ENCODE measurements around the gene EXOC7.
A peak's percentile ranks its signal among the peaks of the same experiment; 100 is the strongest.

The EXOC7 gene

DNA sequence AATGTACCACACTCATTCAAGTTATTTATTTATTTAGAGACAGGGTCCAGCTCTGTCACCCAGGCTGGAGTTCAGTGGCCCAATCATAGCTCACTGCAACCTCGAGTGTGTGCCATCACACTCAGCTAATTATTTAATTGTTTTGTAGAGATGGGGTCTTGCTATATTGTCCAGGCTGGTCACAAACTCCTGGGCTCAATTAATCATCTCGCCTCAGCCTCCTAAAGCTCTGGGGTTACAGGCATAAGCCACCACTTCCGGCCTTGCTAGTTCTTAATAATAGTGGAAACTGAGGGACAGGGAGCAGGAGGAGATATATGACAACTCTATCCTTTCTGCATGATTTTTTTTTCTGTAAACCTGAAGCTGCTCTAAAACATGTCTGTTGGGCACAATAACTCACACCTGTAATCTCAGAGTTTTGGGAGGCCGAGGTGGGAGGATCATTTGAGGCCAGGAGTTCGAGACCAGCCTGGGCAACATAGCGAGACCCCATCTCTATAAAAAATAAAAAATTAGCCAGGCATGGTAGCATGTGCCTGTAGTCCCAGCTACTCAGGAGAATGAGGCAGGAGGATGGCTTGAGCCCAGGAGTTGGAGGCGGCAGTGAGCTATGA is 11.7 kb upstream of the EXOC7 start:
- no peak overlapping the region for H3K4me3 ChIP-seq (replicated peaks in 1 of 2; ENCODE audit: low read depth in 2 of 2, low read length in 2 of 2)
- DNase-seq (ENCODE audit: low read depth in 2 of 2) = no peak
- TF ChIP-seq CTCF (IDR thresholded peaks at IDR 0.05; ENCODE audit: low read depth, low read length) = no peak

DNA sequence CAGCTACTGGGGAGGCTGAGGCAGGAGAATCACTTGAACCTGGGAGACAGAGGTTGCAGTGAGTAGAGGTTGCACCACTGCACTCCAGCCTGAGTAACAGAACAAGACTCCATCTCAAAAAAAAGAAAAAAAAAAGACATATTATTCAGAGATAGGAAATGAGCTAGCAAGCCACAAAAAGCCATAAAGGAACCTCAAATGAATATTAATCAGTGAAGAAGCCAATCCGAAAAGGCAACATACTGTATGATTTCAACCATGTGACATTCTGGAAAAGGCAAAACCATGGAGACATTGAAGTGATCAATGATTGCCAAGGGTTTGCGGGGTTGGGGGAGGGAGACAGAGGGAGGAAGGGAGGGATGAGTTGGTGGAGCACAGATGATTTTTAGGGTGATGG is 8.4 kb upstream of the EXOC7 start:
- DNase-seq (ENCODE audit: low read depth in 2 of 2) = no peak
- no peak overlapping the region for H3K4me3 ChIP-seq (replicated peaks in 1 of 2; ENCODE audit: low read depth in 2 of 2, low read length in 2 of 2)
- no peak for TF ChIP-seq CTCF (IDR thresholded peaks at IDR 0.05; ENCODE audit: low read depth, low read length)

DNA sequence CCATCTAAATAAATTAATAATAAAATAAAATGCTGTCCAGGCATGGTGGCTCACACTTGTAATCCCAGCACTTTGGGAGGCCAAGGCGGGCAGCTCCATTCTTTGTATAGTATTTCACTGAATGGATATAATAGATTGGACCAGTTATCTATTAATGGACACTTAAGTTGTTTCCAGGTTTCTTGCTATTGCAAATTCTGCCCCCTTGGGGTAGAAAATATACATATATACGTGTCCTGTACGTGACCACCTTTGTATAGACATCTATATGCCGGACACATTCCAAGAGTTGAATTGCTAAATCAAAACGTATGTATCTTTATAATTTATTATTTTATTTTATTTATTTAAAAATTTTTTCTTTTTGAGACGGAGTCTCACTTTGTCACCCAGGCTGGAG is 3.9 kb upstream of the EXOC7 start:
- H3K4me3 ChIP-seq (replicated peaks in 1 of 2; ENCODE audit: low read depth in 2 of 2, low read length in 2 of 2) = no peak overlapping the region
- DNase-seq (ENCODE audit: low read depth in 2 of 2) = peak; percentile 14 to 16
- peak; percentile 23 for TF ChIP-seq CTCF (IDR thresholded peaks at IDR 0.05; ENCODE audit: low read depth, low read length)

DNA sequence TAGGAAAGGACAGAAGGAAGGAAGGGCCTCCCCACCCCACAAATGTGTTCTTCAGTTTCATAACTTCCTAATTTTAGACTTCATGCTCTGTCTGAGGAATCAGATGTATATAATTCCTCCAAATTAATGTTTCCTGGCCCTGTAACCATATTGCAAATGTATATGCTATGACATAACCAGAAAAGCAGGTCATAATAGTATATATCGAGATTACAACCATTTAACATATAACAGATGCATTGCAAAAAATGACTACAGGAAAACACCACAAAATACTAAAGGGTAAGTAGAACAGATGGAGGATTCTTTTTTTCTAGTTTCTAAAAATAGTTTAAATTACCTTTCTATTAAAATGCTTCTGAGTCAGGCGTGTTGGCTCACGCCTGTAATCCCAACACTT is 3.1 kb upstream of the EXOC7 start:
- no peak for DNase-seq (ENCODE audit: low read depth in 2 of 2)
- H3K4me3 ChIP-seq (replicated peaks in 1 of 2; ENCODE audit: low read depth in 2 of 2, low read length in 2 of 2) = no peak overlapping the region
- no peak for TF ChIP-seq CTCF (IDR thresholded peaks at IDR 0.05; ENCODE audit: low read depth, low read length)

DNA sequence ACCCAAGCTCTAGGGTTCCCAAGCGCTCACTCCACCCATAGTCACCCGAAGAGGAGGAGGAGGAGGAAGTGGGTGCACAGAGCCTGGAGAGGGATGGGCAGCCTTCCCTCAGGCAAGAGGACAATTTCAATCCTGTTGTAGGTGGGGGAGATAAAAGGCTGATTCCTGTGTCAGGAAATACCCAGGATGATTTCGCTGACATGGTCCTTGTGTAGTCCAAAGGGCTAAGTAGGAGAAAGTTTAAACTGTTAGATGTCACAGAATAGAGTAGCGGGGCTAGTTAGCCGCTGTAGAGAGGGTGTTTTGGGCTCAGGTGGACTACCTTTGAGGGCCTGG is 1.3 kb upstream of the EXOC7 start:
- H3K4me3 ChIP-seq (replicated peaks in 1 of 2; ENCODE audit: low read depth in 2 of 2, low read length in 2 of 2) = no peak overlapping the region
- no peak for DNase-seq (ENCODE audit: low read depth in 2 of 2)

GRCh38 chr17:76104140-76104895 is 731 bp upstream of the EXOC7 start:
- no peak for DNase-seq (ENCODE audit: low read depth in 2 of 2)
- TF ChIP-seq CTCF (IDR thresholded peaks at IDR 0.05; ENCODE audit: low read depth, low read length) = no peak
- H3K4me3 ChIP-seq (replicated peaks in 1 of 2; ENCODE audit: low read depth in 2 of 2, low read length in 2 of 2) = peak overlapping the region; percentile 73 to 83

More for the DNA sequence above, 1.3 kb upstream of the EXOC7 start:
- TF ChIP-seq CTCF (IDR thresholded peaks at IDR 0.05; ENCODE audit: low read depth, low read length) = no peak

- no peak for TF ChIP-seq CTCF (IDR thresholded peaks at IDR 0.05; ENCODE audit: low read depth, low read length)
- DNase-seq (ENCODE audit: low read depth in 2 of 2) = no peak
- H3K4me3 ChIP-seq (replicated peaks in 1 of 2; ENCODE audit: low read depth in 2 of 2, low read length in 2 of 2) = peak overlapping the region; percentile 73 to 83
Measured at GRCh38 chr17:76102944-76103273, 678 bp downstream of the EXOC7 start.

Data from cardiac fibroblast (primary cell).